LNCAP (cell line): ENCODE results near the gene ALG10.

Source experiments
- CTCF ChIP-seq: fragments of 450-650 bp; IDR thresholded peaks from 2 replicates; pipeline ENCODE4 v1.5.1; 2017; ENCODE audit warnings: mild to moderate bottlenecking

The ALG10 gene

GRCh38 chr12:34022079-34022830, at the start of gene ALG10:
TSS of gene ALG10 (plus strand) at chr12:34022496. CDS start at chr12:34022600, 104 bp downstream.
- TF ChIP-seq CTCF, result no peak

- no peak for TF ChIP-seq CTCF
Measured at GRCh38 chr12:33977887-33978286, 44.4 kb upstream of the ALG10 start.

- no peak for TF ChIP-seq CTCF
Measured at GRCh38 chr12:33988197-33988805, 34.0 kb upstream of the ALG10 start.

GRCh38 chr12:33988913-33989312, 33.4 kb upstream of the ALG10 start:
- TF ChIP-seq CTCF, result no peak

GRCh38 chr12:33994857-33995808, 27.2 kb upstream of the ALG10 start:
- TF ChIP-seq CTCF, result no peak

- TF ChIP-seq CTCF, result no peak
Measured at GRCh38 chr12:34016361-34016760, 5.9 kb upstream of the ALG10 start.

GRCh38 chr12:34021071-34021470, 1.2 kb upstream of the ALG10 start:
- no peak for TF ChIP-seq CTCF
